GM10266 (cell line): ENCODE data around the gene LITAFD.
"Not testable (repeated sequence)": the region's sequence is repeated elsewhere in the genome, so short reads cannot be mapped to it uniquely, and the experiment has no call there.

ENCODE experiments used
- DNase-seq: peaks from one replicate; pipeline ENCODE4 v3.0.0; 2012; ENCODE audit errors: extremely low spot score
- CTCF ChIP-seq: IDR thresholded peaks from 2 replicates; pipeline ENCODE4 v1.5.1; 2012; ENCODE audit warnings: mild to moderate bottlenecking, low read depth; ENCODE audit not compliant: control insufficient read depth, insufficient read depth; ENCODE audit errors: missing control alignments

LITAFD gene

GRCh38 chr16:8872071-8872470 is 10.1 kb upstream of the LITAFD start:
- TF ChIP-seq CTCF = no peak
- DNase-seq = no peak

- TF ChIP-seq CTCF = no peak
- no peak for DNase-seq
Observed at GRCh38 chr16:8872967-8873865, 8.9 kb upstream of the LITAFD start.

GRCh38 chr16:8873866-8874195 is 8.3 kb upstream of the LITAFD start:
- not testable (repeated sequence) for DNase-seq

GRCh38 chr16:8874388-8874787 is 7.8 kb upstream of the LITAFD start:
- no peak for DNase-seq
- no peak for TF ChIP-seq CTCF

- not testable (repeated sequence) for DNase-seq
Observed at GRCh38 chr16:8875317-8875716, 6.8 kb upstream of the LITAFD start.

- DNase-seq = no peak
- TF ChIP-seq CTCF = no peak
Observed at GRCh38 chr16:8877894-8878522, 4.1 kb upstream of the LITAFD start.

- DNase-seq = no peak
- no peak for TF ChIP-seq CTCF
Observed at GRCh38 chr16:8878523-8878911, 3.6 kb upstream of the LITAFD start.

GRCh38 chr16:8880839-8881510 is 1.2 kb upstream of the LITAFD start:
- no peak for DNase-seq
- TF ChIP-seq CTCF = no peak
